ENCODE data around the gene ITPR2. TPM values are rescaled to one million over a fixed set of nuclear protein-coding genes. Genes with fewer than 3 reads are reported as not detected.
"Not testable (repeated sequence)": the region's sequence is repeated elsewhere in the genome, so short reads cannot be mapped to it uniquely, and the experiment has no call there.

The ITPR2 gene
- total RNA-seq, 1 donor from 2014 or later = 48.1 TPM

- Histone ChIP-seq H3K36me3 (no peaks in the 10 kb centered on the region), H3K27me3 (no peaks in the 10 kb centered on the region), H3K9me3 (no peaks in the 10 kb centered on the region), H3K4me1 (peaks cover 21% of the 10 kb centered on the region), H3K4me3 (no peak overlapping the region), H3K27ac (peak overlapping the region; percentile 51)
- DNase-seq (ENCODE audit: extremely low spot score in 2 of 2) = no peak
- TF ChIP-seq CTCF (IDR thresholded peaks at IDR 0.05) = no peak
- peak in 1 of 2 donors; percentile 57 for TF ChIP-seq POLR2AphosphoS5 (IDR thresholded peaks at IDR 0.05; ENCODE audit: insufficient read depth in 1 of 2, low read depth in 1 of 2)
- intact Hi-C loops (cut with DNase I) = no loop called here
Observed at GRCh38 chr12:26318661-26319068, 514.3 kb downstream of the ITPR2 start.

- no peak for TF ChIP-seq CTCF (IDR thresholded peaks at IDR 0.05)
- TF ChIP-seq POLR2AphosphoS5 (IDR thresholded peaks at IDR 0.05; ENCODE audit: insufficient read depth in 1 of 2, low read depth in 1 of 2) = peak in 1 of 2 donors; percentile 66
- no peak for TF ChIP-seq POLR2A (IDR thresholded peaks at IDR 0.05)
- H3K36me3 ChIP-seq = no peaks in the 10 kb centered on the region
- no peak overlapping the region for H3K4me3 ChIP-seq
- H3K27ac ChIP-seq = peak overlapping the region; percentile 66
- no peak for DNase-seq (ENCODE audit: extremely low spot score in 2 of 2)
- H3K27me3 ChIP-seq = no peaks in the 10 kb centered on the region
- peaks cover 21% of the 10 kb centered on the region for H3K4me1 ChIP-seq
- no peaks in the 10 kb centered on the region for H3K9me3 ChIP-seq
- intact Hi-C loops (cut with DNase I) = no loop called here
Observed at GRCh38 chr12:26317942-26318575, 514.9 kb downstream of the ITPR2 start.

- H3K4me1 ChIP-seq = peaks cover 16% of the 10 kb centered on the region
- intact Hi-C loops (cut with DNase I); DNase-seq (ENCODE audit: extremely low spot score in 2 of 2): not testable (repeated sequence)
Observed at GRCh38 chr12:26314103-26314502, 518.9 kb downstream of the ITPR2 start.

GRCh38 chr12:26310489-26310888 is 522.5 kb downstream of the ITPR2 start:
- intact Hi-C loops (cut with DNase I); H3K4me1 ChIP-seq: not testable (repeated sequence)

More at GRCh38 chr12:26314103-26314502, 518.9 kb downstream of the ITPR2 start:
- H3K27ac ChIP-seq, H3K36me3 ChIP-seq, H3K4me3 ChIP-seq, H3K9me3 ChIP-seq, H3K27me3 ChIP-seq: not testable (repeated sequence)

GRCh38 chr12:26309634-26310033 is 523.4 kb downstream of the ITPR2 start:
- Histone ChIP-seq H3K27me3 (no peaks in the 10 kb centered on the region), H3K27ac (no peak overlapping the region), H3K4me1 (no peaks in the 10 kb centered on the region), H3K36me3 (no peaks in the 10 kb centered on the region), H3K9me3 (no peaks in the 10 kb centered on the region), H3K4me3 (no peak overlapping the region)
- intact Hi-C loops (cut with DNase I) = no loop called here
- TF ChIP-seq CTCF (IDR thresholded peaks at IDR 0.05) = no peak
- TF ChIP-seq POLR2AphosphoS5 (IDR thresholded peaks at IDR 0.05; ENCODE audit: insufficient read depth in 1 of 2, low read depth in 1 of 2) = no peak
- no peak for TF ChIP-seq POLR2A (IDR thresholded peaks at IDR 0.05)
- DNase-seq (ENCODE audit: extremely low spot score in 2 of 2) = no peak

More at GRCh38 chr12:26310489-26310888, 522.5 kb downstream of the ITPR2 start:
- H3K27ac ChIP-seq; H3K9me3 ChIP-seq; H3K36me3 ChIP-seq; H3K27me3 ChIP-seq; DNase-seq (ENCODE audit: extremely low spot score in 2 of 2); H3K4me3 ChIP-seq: not testable (repeated sequence)

GRCh38 chr12:26304273-26304672 is 528.7 kb downstream of the ITPR2 start:
- no peaks in the 10 kb centered on the region for H3K36me3 ChIP-seq
- intact Hi-C loops (cut with DNase I) = no loop called here

More at GRCh38 chr12:26304273-26304672, 528.7 kb downstream of the ITPR2 start:
- Histone ChIP-seq H3K4me1 (peaks cover 6% of the 10 kb centered on the region), H3K9me3 (no peaks in the 10 kb centered on the region), H3K27me3 (no peaks in the 10 kb centered on the region), H3K4me3 (no peak overlapping the region), H3K27ac (no peak overlapping the region)
- TF ChIP-seq POLR2AphosphoS5 (IDR thresholded peaks at IDR 0.05; ENCODE audit: insufficient read depth in 1 of 2, low read depth in 1 of 2) = no peak
- no peak for TF ChIP-seq POLR2A (IDR thresholded peaks at IDR 0.05)
- no peak for TF ChIP-seq CTCF (IDR thresholded peaks at IDR 0.05)
- DNase-seq (ENCODE audit: extremely low spot score in 2 of 2) = no peak
